NCI-H187 treated with DMSO at 0.1 percent for 48 hours (cell line): ENCODE results near the gene C1QTNF6.

Experiments used
- DNase-seq: peaks from one replicate; lab custom pipeline; 2025; lab: John Stamatoyannopoulos, UW

The C1QTNF6 gene

DNA sequence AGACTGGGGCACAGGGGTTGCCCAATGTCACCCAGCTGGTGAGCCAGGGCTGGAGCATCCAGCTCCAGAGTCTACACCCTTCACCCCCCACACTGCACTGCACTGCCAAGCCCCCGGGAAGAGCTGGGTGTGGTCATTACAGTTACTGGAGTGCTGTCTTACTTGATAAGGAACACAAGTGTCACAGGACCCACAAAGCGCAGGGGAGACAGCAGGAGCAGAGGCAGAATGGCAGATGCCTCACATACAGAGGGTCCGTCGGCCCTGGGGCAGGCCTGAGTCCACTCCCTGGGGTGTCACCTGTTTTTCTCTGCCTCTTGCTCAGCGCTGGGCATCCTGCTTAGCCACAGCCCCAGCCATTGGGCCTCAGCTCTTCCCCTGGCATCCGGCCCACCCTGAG lies 46.1 kb downstream of the C1QTNF6 start:
- no peak for DNase-seq

DNA sequence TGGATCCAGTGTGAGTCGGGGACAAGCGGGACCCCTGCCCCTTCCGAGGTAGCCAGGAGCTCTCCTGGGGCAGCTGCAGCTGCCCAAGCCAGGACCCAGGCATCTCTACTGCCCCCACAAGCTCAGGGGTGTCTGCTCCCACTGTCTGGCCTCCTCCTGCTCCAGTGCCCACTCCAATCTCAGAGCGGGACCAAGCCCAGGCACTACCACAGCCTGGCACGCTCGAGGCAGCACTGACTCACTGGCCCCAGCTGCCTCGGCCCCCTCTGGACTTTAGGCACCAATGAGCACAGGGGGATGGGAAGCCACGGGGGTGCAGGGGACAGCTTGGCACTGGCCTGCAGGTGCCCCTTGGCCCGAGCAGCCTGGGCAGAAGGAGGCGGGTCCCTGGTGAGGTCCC lies 46.6 kb downstream of the C1QTNF6 start:
- DNase-seq = no peak

DNA sequence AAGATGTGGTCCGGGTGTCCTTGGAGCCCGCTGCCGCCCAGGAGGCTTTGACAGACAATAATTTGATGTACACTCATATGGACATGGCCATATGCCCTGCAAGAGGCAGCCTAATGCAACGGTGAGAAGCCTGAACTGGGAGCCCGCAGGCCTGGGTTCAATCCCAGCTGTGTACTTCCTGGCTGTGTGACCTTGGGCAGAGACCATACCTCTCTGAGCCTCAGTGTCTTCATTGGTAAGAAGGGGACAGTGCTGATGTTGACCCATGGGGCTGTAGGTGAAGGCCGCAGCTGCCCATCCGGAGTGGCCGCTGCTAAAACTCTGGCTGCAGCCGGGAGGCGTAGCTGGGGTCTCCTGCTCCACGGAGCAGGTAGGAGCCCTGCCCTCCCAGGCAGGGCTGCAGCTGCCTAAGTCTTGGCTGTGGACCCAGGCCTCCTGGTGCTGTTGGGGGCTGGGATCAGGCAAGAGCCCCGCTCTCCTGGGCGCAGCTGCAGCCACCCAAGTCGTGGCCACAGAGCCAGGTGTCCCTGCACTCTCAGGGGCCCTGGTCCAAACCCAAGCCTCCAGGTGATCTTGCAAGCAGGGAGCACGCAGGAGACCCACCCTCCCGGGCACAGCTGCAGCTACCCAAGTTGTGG lies 47.2 kb downstream of the C1QTNF6 start:
- no peak for DNase-seq

DNA sequence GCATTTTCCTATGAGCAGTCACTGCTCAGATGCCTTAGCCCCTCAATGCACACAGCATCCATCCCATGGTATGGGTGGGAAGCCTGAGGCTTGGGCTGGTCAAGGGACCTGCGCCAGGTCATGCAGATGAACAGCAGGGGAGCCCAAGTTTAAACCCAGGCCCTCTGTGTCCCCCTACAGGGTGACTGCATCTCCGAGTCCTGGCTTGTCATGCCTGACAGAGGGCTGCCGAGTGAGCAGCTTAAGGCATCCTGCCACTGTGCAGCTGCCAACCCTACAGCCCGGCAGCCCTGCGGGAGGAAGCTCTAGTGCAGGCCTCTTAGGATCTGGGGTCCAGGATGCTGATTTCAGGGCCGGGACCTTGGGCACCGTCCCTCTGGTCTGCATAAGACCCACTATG lies 48.3 kb downstream of the C1QTNF6 start:
- DNase-seq = no peak

DNA sequence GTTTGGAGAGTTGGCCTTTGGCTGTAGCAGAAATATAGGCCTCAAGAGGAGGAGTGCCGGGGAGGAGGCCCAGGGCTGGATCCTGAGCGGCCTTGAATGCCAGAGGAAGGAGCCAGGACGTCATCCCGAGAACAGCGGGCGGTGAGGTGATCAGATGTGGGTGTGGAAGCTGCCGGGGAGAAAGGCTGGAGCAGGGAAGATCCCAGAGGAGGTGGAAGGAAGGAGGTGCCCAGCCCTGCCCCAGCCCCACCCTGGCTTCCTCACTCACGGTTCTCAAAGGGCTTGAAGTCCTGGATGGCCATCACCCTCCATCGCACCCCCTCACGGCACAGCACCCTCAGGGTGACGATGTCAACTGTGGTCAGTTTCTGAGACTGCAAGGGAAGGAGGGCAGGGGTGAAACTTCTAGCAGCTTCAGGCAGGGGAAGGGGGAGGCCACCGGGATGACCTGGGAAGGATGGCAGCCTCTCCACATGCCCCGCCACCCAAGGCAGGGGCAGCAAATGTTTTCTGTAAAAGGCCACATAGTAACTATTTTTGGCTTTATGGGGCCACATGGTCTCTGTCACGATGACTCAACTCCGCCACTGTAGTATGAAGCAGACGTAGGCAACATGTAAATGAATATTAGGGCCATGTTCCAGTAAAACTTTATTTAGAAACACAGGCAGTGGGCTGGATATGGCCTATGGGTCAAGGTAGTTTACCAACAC lies 49.0 kb downstream of the C1QTNF6 start:
- no peak for DNase-seq

DNA sequence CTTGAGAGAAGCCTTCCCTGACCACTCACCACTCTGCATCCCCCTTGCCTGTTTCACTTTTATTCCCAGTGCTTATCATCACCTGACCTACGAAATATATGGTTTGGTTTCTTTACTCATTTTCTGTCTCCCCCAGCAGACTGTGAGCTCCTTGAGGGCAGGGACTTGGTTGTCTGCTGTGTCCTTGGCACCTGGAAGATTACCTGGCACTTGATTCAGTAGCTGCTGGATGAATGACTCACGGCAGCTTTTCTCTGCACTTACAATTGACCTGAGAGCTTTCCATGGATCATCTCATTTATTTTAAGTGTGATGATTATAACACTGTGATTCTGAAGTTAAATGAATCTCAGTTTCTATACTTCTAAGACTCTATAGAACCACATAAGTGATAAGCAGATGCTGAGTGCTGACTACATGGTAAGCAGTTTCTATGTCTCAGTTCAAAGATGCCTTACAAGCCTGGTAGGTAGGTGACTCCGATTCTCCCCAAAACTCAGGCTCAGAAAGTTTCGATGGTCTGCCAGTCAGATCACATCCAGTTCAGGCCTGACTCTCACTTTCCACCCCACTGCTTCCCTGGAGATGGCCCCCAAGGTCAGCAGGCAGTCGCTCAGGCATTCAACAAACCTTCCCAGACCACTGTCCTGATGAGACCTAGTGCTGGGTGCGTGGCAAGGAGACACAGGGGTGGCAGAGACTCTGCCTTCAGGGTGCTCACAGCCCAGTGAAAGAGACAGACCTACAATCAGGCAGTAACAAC lies 50.0 kb downstream of the C1QTNF6 start:
- no peak for DNase-seq

DNA sequence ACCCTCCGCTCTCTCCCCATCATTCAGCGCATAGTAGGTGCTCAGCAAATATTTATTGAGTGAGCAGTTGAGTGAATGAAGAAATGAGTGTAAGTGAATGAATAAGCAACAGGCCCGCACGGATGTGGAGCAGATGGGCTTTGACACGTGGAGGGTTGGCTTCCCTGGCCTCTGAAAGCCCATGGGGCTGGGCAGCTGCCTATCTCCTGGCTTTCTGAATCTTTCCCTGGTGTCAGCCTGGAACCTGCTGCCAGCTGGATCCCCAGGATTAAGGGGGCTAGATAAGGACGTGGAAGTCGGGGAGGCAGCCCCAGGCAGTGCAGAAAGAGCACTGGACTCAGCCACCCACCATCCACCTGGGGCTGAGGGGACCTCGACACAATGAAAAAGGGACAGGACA lies 50.9 kb downstream of the C1QTNF6 start:
- no peak for DNase-seq

DNA sequence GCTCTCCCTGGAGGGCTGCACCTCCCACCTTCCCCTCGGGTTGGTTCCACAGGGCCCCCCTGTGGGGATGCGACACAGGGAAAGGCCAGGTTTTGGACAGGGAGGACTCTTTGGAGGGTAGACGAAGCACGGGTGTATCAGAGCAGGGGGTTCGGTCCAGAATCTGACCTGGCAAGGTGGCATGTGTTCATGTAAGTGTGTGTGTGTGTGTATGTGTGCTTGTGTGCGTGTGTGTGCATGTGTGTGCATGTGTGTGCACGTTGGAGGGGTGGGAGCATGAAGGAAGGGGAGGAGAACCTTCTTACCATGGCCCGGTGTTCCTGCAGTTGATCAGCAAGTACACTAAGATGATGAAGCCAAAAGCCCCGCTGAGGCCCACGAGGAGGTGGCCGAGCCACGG lies 53.0 kb downstream of the C1QTNF6 start:
- no peak for DNase-seq

DNA sequence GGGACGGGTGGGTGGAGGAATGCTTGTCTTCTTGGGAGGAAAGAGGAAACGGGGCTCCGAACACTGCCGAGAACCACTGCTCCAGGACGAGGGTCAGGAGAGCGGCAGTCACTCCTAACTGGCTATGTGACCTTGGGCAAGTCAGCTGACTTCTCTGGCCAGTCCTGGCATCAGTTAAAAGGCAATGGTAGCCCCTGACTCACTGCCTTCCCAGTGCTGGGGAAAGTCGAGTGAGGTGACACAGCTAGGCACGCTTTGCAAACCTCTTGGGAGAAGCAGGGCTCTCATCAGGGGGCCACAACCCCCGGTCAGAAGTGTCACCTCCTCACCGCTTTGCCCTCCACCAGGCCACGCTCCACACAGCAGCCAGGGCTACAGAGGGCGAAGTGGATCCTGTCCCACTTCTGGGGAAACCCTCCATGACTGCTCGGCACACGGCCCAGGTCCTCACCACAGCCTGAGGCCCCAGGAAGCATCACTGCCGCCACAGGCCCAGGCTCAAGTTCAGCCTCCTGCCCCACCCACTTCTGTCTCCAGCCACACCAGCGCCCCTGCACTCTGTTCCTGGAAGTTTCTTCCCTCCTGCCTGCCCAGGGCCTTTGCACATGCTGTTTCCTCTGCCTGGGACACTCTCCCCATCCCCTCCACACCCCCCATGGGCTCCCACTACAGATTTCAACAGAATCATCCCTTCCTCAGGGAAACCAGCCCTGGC lies 54.6 kb downstream of the C1QTNF6 start:
- DNase-seq = no peak

DNA sequence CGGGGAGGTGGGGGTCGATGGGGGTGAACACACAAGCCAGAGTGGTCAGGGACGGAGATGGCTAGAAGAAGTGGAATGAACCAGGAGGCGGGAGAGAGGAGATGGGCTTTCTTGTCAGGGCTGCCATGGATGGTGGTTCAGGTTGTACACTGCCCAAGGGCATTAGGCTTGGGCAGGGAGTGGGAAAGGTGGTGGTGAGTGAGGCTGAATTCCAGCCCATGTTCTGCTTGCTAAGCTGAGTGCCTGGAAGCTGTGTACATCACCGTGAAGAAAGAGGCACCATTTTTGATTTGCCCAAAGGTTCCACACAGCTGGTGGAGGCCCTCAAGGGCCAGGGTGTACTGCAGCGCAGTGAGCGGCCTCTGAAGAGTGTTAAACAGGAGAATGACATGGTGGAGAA lies 55.3 kb downstream of the C1QTNF6 start:
- DNase-seq = no peak
